Astrocyte of the spinal cord (primary cell): Measurements from ENCODE around the gene PRKAG1.

Experiments
- DNase-seq: peaks from one replicate; pipeline ENCODE4 v3.0.0; 2011; ENCODE audit warnings: low read depth, low spot score
- H3K4me3 ChIP-seq: 2 replicates; pipeline ENCODE4 v1.5.1; 2011; ENCODE audit warnings: low read depth, mild to moderate bottlenecking, low read length, moderate library complexity
- CTCF ChIP-seq: IDR thresholded peaks from 2 replicates; pipeline ENCODE4 v1.5.1; 2012; ENCODE audit warnings: low read depth, mild to moderate bottlenecking, low read length, inconsistent platforms
- in situ Hi-C: cut with HindIII; loops from 2 replicates; pipeline ENCODE4 v1.10.0; 2017; ENCODE audit warnings: low sequenced_read_pairs

PRKAG1 gene

GRCh38 chr12:48954061-48954460 is 64.5 kb downstream of the PRKAG1 start:
- in situ Hi-C loops: no loop called here
- DNase-seq: no peak
- no peak for TF ChIP-seq CTCF
- no peak overlapping the region for H3K4me3 ChIP-seq

- no peak for DNase-seq
- H3K4me3 ChIP-seq: no peak overlapping the region
- in situ Hi-C loops: no loop called here
- TF ChIP-seq CTCF: no peak
Observed at GRCh38 chr12:48952691-48953090, 65.9 kb downstream of the PRKAG1 start.
